HepG2 (cell line): Measurements from ENCODE around the gene STAT5A.

Experiments used
- DR1 ChIP-seq: sonication (generic); formaldehyde crosslinking; IDR thresholded peaks from 2 replicates; pipeline ENCODE4 v1.8.0; 2021; ENCODE audit warnings: mild to moderate bottlenecking, missing genetic modification reagents, inconsistent platforms
- GTF3A ChIP-seq: sonication (generic); formaldehyde crosslinking; conservative IDR thresholded peaks from 2 replicates; pipeline ENCODE4 v1.4.0; 2020; ENCODE audit warnings: mild to moderate bottlenecking, missing genetic modification reagents
- PHF20 ChIP-seq: sonication (generic); formaldehyde crosslinking; IDR thresholded peaks from 2 replicates; pipeline ENCODE4 v1.5.0; 2020; ENCODE audit warnings: mild to moderate bottlenecking, missing genetic modification reagents
- POLR2A ChIP-seq, 2 experiments: IDR thresholded peaks; 2 replicates each; pipeline ENCODE4 v1.6.1; 2011; ENCODE audit warnings: low read depth in 2 of 2, low read length in 2 of 2, mild to moderate bottlenecking in 1 of 2, moderate library complexity in 1 of 2; ENCODE audit not compliant: insufficient read depth in 1 of 2
- SAP130 ChIP-seq: IDR thresholded peaks from 2 replicates; pipeline ENCODE4 v1.6.1; 2016; ENCODE audit warnings: low read depth
- SSRP1 ChIP-seq: IDR thresholded peaks from 2 replicates; pipeline ENCODE4 v1.6.1; 2016; ENCODE audit warnings: control low read depth
- TEAD2 ChIP-seq: sonication (generic); formaldehyde crosslinking; IDR thresholded peaks from 2 replicates; pipeline ENCODE4 v1.9.0; 2021; ENCODE audit warnings: missing genetic modification reagents
- ZNF776 ChIP-seq: sonication (generic); formaldehyde crosslinking; IDR thresholded peaks from 2 replicates; pipeline ENCODE4 v1.4.0; 2020; ENCODE audit warnings: mild to moderate bottlenecking, missing genetic modification reagents
- TF ChIP-seq, protein P1 (sequence below): sonication (generic); formaldehyde crosslinking; IDR thresholded peaks from 2 replicates; pipeline ENCODE4 v1.5.0; 2020; ENCODE audit warnings: mild to moderate bottlenecking, missing genetic modification reagents, moderate library complexity

DNA sequence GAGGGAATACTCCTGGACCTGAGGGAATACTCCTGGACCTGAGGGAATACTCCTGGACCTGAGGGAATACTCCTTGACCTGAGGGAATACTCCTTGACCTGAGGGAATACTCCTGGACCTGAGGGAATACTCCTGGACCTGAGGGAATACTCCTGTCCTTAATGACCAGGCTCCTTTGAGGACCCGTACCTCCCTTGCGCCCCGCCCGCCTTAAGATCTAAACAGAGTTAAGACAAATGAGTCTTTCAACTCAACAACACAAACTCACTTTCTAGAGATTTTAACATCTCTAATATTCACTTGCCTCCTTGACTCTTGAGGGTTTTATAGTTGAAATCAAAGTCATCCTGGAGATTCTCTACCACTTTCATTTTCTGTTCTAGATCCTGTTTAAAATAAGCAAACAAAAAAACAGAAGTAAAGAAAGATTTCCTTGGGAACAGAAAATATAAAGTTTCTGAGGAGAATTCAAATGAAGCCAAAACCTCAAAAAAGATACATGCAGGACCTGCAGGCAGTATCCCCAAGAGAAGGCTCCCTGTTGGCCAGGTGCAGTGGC is 50.2 kb downstream of the STAT5A start:
- TF ChIP-seq ZNF776: no peak
- TF ChIP-seq POLR2A (IDR thresholded peaks at IDR 0.05; ENCODE audit: insufficient read depth in 1 of 2, low read depth in 2 of 2, low read length in 2 of 2): no peak
- no peak for TF ChIP-seq SSRP1 (CRISPR knock-in tag)
- TF ChIP-seq, protein P1, sequence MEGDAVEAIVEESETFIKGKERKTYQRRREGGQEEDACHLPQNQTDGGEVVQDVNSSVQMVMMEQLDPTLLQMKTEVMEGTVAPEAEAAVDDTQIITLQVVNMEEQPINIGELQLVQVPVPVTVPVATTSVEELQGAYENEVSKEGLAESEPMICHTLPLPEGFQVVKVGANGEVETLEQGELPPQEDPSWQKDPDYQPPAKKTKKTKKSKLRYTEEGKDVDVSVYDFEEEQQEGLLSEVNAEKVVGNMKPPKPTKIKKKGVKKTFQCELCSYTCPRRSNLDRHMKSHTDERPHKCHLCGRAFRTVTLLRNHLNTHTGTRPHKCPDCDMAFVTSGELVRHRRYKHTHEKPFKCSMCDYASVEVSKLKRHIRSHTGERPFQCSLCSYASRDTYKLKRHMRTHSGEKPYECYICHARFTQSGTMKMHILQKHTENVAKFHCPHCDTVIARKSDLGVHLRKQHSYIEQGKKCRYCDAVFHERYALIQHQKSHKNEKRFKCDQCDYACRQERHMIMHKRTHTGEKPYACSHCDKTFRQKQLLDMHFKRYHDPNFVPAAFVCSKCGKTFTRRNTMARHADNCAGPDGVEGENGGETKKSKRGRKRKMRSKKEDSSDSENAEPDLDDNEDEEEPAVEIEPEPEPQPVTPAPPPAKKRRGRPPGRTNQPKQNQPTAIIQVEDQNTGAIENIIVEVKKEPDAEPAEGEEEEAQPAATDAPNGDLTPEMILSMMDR: no peak
- TF ChIP-seq PHF20 (CRISPR knock-in tag): no peak
- no peak for TF ChIP-seq TEAD2 (CRISPR knock-in tag)
- no peak for TF ChIP-seq DR1 (CRISPR knock-in tag)
- TF ChIP-seq GTF3A (CRISPR knock-in tag): no peak
- TF ChIP-seq SAP130 (CRISPR knock-in tag): no peak
